NT2/D1 (cell line): ENCODE measurements around the gene PTPRN2.

ENCODE experiments used
- DNase-seq: peaks from one replicate; pipeline ENCODE4 v3.0.0-alpha.2; 2011; ENCODE audit warnings: low read depth, low spot score
- H3K27me3 ChIP-seq: 2 replicates; pipeline ENCODE4 v1.6.0; 2011; ENCODE audit warnings: mild to moderate bottlenecking; ENCODE audit not compliant: insufficient read length, insufficient read depth
- H3K36me3 ChIP-seq: 2 replicates; pipeline ENCODE4 v1.6.1; 2011; ENCODE audit warnings: mild to moderate bottlenecking, low read length, mixed read lengths; ENCODE audit not compliant: insufficient read depth, insufficient read length
- H3K4me1 ChIP-seq: 2 replicates; pipeline ENCODE4 v1.5.1; 2011; ENCODE audit not compliant: insufficient read depth, insufficient read length
- H3K4me3 ChIP-seq: 2 replicates; pipeline ENCODE4 v1.5.1; 2011; ENCODE audit warnings: low read depth; ENCODE audit not compliant: insufficient read length
- H3K9ac ChIP-seq: 2 replicates; pipeline ENCODE4 v1.6.0; 2011; ENCODE audit warnings: low read depth; ENCODE audit not compliant: insufficient read length
- H3K9me3 ChIP-seq: 2 replicates; pipeline ENCODE4 v1.5.1; 2011; ENCODE audit warnings: mild to moderate bottlenecking, low read length; ENCODE audit not compliant: insufficient read depth
- SUZ12 ChIP-seq: IDR thresholded peaks from 2 replicates; pipeline ENCODE4 v1.6.1; 2011; ENCODE audit not compliant: insufficient read length, insufficient read depth; ENCODE audit errors: extremely low read depth
- YY1 ChIP-seq: IDR thresholded peaks from 2 replicates; pipeline ENCODE4 v1.6.1; 2011; ENCODE audit not compliant: insufficient read length, insufficient read depth
- ZNF274 ChIP-seq: IDR thresholded peaks from 2 replicates; pipeline ENCODE4 v1.6.1; 2011; ENCODE audit warnings: mild to moderate bottlenecking, low read depth, low read length

The PTPRN2 gene

GRCh38 chr7:158324397-158325360 lies 262.9 kb downstream of the PTPRN2 start:
- Histone ChIP-seq H3K36me3 (no peaks in the 10 kb centered on the region), H3K4me3 (no peak overlapping the region), H3K9me3 (no peaks in the 10 kb centered on the region), H3K27me3 (peaks cover 18% of the 10 kb centered on the region), H3K4me1 (peaks cover 9% of the 10 kb centered on the region), H3K9ac (no peak overlapping the region)
- DNase-seq: no peak
- TF ChIP-seq ZNF274: no peak
- TF ChIP-seq SUZ12: no peak
- TF ChIP-seq YY1: no peak

- Histone ChIP-seq H3K4me1 (peaks cover 9% of the 10 kb centered on the region), H3K9me3 (no peaks in the 10 kb centered on the region), H3K27me3 (peaks cover 25% of the 10 kb centered on the region), H3K36me3 (no peaks in the 10 kb centered on the region), H3K9ac (no peak overlapping the region), H3K4me3 (no peak overlapping the region)
- no peak for DNase-seq
- TF ChIP-seq SUZ12 (no peak), ZNF274 (no peak), YY1 (no peak)
These were observed 263.8 kb downstream of the PTPRN2 start for GRCh38 chr7:158323741-158324396.

- Histone ChIP-seq H3K9me3 (no peaks in the 10 kb centered on the region), H3K9ac (no peak overlapping the region), H3K27me3 (peaks cover 33% of the 10 kb centered on the region), H3K4me3 (no peak overlapping the region), H3K4me1 (peaks cover 14% of the 10 kb centered on the region), H3K36me3 (no peaks in the 10 kb centered on the region)
- TF ChIP-seq YY1 (no peak), SUZ12 (no peak), ZNF274 (no peak)
- no peak for DNase-seq
These were observed 264.8 kb downstream of the PTPRN2 start for GRCh38 chr7:158322616-158323530.

- Histone ChIP-seq H3K36me3 (no peaks in the 10 kb centered on the region), H3K4me1 (peaks cover 14% of the 10 kb centered on the region), H3K27me3 (peaks cover 33% of the 10 kb centered on the region), H3K4me3 (no peak overlapping the region), H3K9me3 (no peaks in the 10 kb centered on the region), H3K9ac (no peak overlapping the region)
- TF ChIP-seq YY1: no peak
- DNase-seq: no peak
These were observed 265.5 kb downstream of the PTPRN2 start for GRCh38 chr7:158321936-158322615.

GRCh38 chr7:158321056-158321700 lies 266.4 kb downstream of the PTPRN2 start:
- Histone ChIP-seq H3K4me3 (no peak overlapping the region), H3K36me3 (no peaks in the 10 kb centered on the region), H3K9me3 (no peaks in the 10 kb centered on the region), H3K9ac (no peak overlapping the region), H3K4me1 (peaks cover 17% of the 10 kb centered on the region), H3K27me3 (peaks cover 39% of the 10 kb centered on the region)
- no peak for DNase-seq
- TF ChIP-seq SUZ12: no peak
- TF ChIP-seq YY1: no peak
- TF ChIP-seq ZNF274: no peak

GRCh38 chr7:158320328-158320727 lies 267.3 kb downstream of the PTPRN2 start:
- H3K4me1 ChIP-seq: peaks cover 14% of the 10 kb centered on the region
- H3K27me3 ChIP-seq: peaks cover 45% of the 10 kb centered on the region
- no peak for DNase-seq
- H3K9me3 ChIP-seq: peaks cover 8% of the 10 kb centered on the region; the same call in 1 of the 2 replicates
- no peaks in the 10 kb centered on the region for H3K36me3 ChIP-seq
- no peak for TF ChIP-seq SUZ12
- no peak for TF ChIP-seq ZNF274
- TF ChIP-seq YY1: no peak
- H3K9ac ChIP-seq: no peak overlapping the region
- H3K4me3 ChIP-seq: no peak overlapping the region
